Activated naive CD4-positive, alpha-beta T cell treated with anti-CD3 and anti-CD28 coated beads for 36 hours (primary cell): Measurements from ENCODE around the gene BOD1L1. TPM values are rescaled to one million over a fixed set of nuclear protein-coding genes. Genes with fewer than 3 reads are reported as not detected.

ENCODE experiments used
- CTCF ChIA-PET: fragments of 350-600 bp; sonication (Branson Sonifier 250); formaldehyde crosslinking; loops from one replicate; lab custom pipeline; 2021; ENCODE audit warnings: antibody characterized with exemption; lab: Charles Lee
- DNase-seq: peaks from one replicate; pipeline ENCODE4 v3.0.0-alpha.2; 2020
- H3K27ac Mint-ChIP-seq: one replicate; pipeline ENCODE4 v1.8.0; 2021; ENCODE audit warnings: mild to moderate bottlenecking, mixed read lengths
- H3K27me3 Mint-ChIP-seq: one replicate; pipeline ENCODE4 v1.8.0; 2021; ENCODE audit warnings: low read depth, mixed read lengths
- H3K36me3 Mint-ChIP-seq: one replicate; pipeline ENCODE4 v1.8.0; 2021; ENCODE audit warnings: low read depth, mixed read lengths
- H3K4me1 Mint-ChIP-seq: one replicate; pipeline ENCODE4 v1.8.0; 2021; ENCODE audit warnings: low read depth, mixed read lengths
- H3K4me3 Mint-ChIP-seq: one replicate; pipeline ENCODE4 v1.8.0; 2021; ENCODE audit warnings: mild to moderate bottlenecking, moderate library complexity, mixed read lengths
- H3K9me3 Mint-ChIP-seq: one replicate; pipeline ENCODE4 v1.8.0; 2021; ENCODE audit warnings: mixed read lengths
- intact Hi-C: fragments of 100-400 bp; cut with micrococcal nuclease; formaldehyde crosslinking; loops from one replicate; pipeline ENCODE4 v1.15.1; 2023
- total RNA-seq, 2 experiments: library from RNA; stranded (reverse); gene quantifications; one replicate each; pipeline ENCODE4 v1.2.3, GENCODE V29; 2021

Gene BOD1L1
- total RNA-seq, 2 experiments from 2014 or later = 24.2 to 24.3 TPM

- intact Hi-C loops = loop anchor here (1.0 to 10.0 kb wide), 2 partner anchors 14 to 347 kb away; no protein-coding TSS in a partner anchor
- peaks cover 60% of the 10 kb centered on the region for H3K4me1 Mint-ChIP-seq
- H3K27ac Mint-ChIP-seq = no peak overlapping the region
Observed at GRCh38 chr4:13541720-13542576, 85.6 kb downstream of the BOD1L1 start.

GRCh38 chr4:13541176-13541604 is 86.3 kb downstream of the BOD1L1 start:
- peaks cover 53% of the 10 kb centered on the region for H3K4me1 Mint-ChIP-seq
- intact Hi-C loops = loop anchor here (1.0 to 10.0 kb wide), 2 partner anchors 13 to 346 kb away; no protein-coding TSS in a partner anchor

More at GRCh38 chr4:13541720-13542576, 85.6 kb downstream of the BOD1L1 start:
- Mint-ChIP-seq H3K4me3 (peak overlapping the region; percentile 42), H3K27me3 (peaks cover 81% of the 10 kb centered on the region), H3K36me3 (peaks cover 3% of the 10 kb centered on the region), H3K9me3 (no peaks in the 10 kb centered on the region)
- peak; percentile 48 for DNase-seq
- CTCF ChIA-PET = interaction anchor here (1.1 to 2.4 kb wide), 5 partner anchors 12 to 45 kb away, joined by 3 to 13 read pairs (median 4); no protein-coding TSS in a partner anchor

GRCh38 chr4:13540446-13541175 is 86.9 kb downstream of the BOD1L1 start:
- no peak for DNase-seq
- H3K4me1 Mint-ChIP-seq = peaks cover 50% of the 10 kb centered on the region
- intact Hi-C loops = loop anchor here (1.0 to 10.0 kb wide), 2 partner anchors 12 to 346 kb away; no protein-coding TSS in a partner anchor
- H3K4me3 Mint-ChIP-seq = no peak overlapping the region
- H3K36me3 Mint-ChIP-seq = peaks cover 5% of the 10 kb centered on the region
- no peaks in the 10 kb centered on the region for H3K9me3 Mint-ChIP-seq
- no peak overlapping the region for H3K27ac Mint-ChIP-seq
- CTCF ChIA-PET = interaction anchor here (1.0 to 2.4 kb wide), 5 partner anchors 14 to 92 kb away, joined by 3 to 13 read pairs (median 3); no protein-coding TSS in a partner anchor
- H3K27me3 Mint-ChIP-seq = peaks cover 83% of the 10 kb centered on the region

More at GRCh38 chr4:13541176-13541604, 86.3 kb downstream of the BOD1L1 start:
- Mint-ChIP-seq H3K4me3 (no peak overlapping the region), H3K9me3 (no peaks in the 10 kb centered on the region), H3K36me3 (peaks cover 5% of the 10 kb centered on the region), H3K27ac (no peak overlapping the region), H3K27me3 (peaks cover 81% of the 10 kb centered on the region)
- DNase-seq = no peak
- CTCF ChIA-PET = interaction anchor here (1.0 to 2.4 kb wide), 6 partner anchors 11 to 93 kb away, joined by 3 to 13 read pairs (median 3); no protein-coding TSS in a partner anchor

GRCh38 chr4:13539619-13540445 is 87.7 kb downstream of the BOD1L1 start:
- Mint-ChIP-seq H3K4me3 (no peak overlapping the region), H3K27ac (no peak overlapping the region), H3K27me3 (peaks cover 84% of the 10 kb centered on the region), H3K36me3 (peaks cover 5% of the 10 kb centered on the region), H3K4me1 (peaks cover 44% of the 10 kb centered on the region), H3K9me3 (no peaks in the 10 kb centered on the region)
- intact Hi-C loops = loop anchor here (1.0 to 10.0 kb wide), 2 partner anchors 7 to 345 kb away; no protein-coding TSS in a partner anchor
- CTCF ChIA-PET = interaction anchor here (0.8 to 2.4 kb wide), 4 partner anchors 13 to 108 kb away, joined by 3 to 13 read pairs (median 3); no protein-coding TSS in a partner anchor
- DNase-seq = no peak

- DNase-seq = no peak
- CTCF ChIA-PET = interaction anchor here (0.8 kb wide), 1 partner anchor 108 kb away, joined by 3 read pairs; no protein-coding TSS in a partner anchor
- peaks cover 91% of the 10 kb centered on the region for H3K27me3 Mint-ChIP-seq
- H3K27ac Mint-ChIP-seq = no peak overlapping the region
- H3K9me3 Mint-ChIP-seq = no peaks in the 10 kb centered on the region
- peaks cover 44% of the 10 kb centered on the region for H3K4me1 Mint-ChIP-seq
- H3K36me3 Mint-ChIP-seq = peaks cover 5% of the 10 kb centered on the region
- no peak overlapping the region for H3K4me3 Mint-ChIP-seq
- intact Hi-C loops = loop anchor here (1.0 kb wide), 1 partner anchor 8 kb away; no protein-coding TSS in a partner anchor
Observed at GRCh38 chr4:13539047-13539618, 88.4 kb downstream of the BOD1L1 start.

- H3K9me3 Mint-ChIP-seq = no peaks in the 10 kb centered on the region
- H3K4me3 Mint-ChIP-seq = peak overlapping the region; percentile 3
- peaks cover 95% of the 10 kb centered on the region for H3K27me3 Mint-ChIP-seq
- intact Hi-C loops = no loop called here
- no peak overlapping the region for H3K27ac Mint-ChIP-seq
- CTCF ChIA-PET = no interaction called here
- no peak for DNase-seq
- H3K4me1 Mint-ChIP-seq = peaks cover 44% of the 10 kb centered on the region
- peaks cover 5% of the 10 kb centered on the region for H3K36me3 Mint-ChIP-seq
Observed at GRCh38 chr4:13538427-13538973, 89.0 kb downstream of the BOD1L1 start.

GRCh38 chr4:13537832-13538177 is 89.7 kb downstream of the BOD1L1 start:
- intact Hi-C loops = no loop called here

GRCh38 chr4:13537011-13537831 is 90.3 kb downstream of the BOD1L1 start:
- CTCF ChIA-PET = interaction anchor here (0.8 to 1.2 kb wide), 2 partner anchors 11 to 15 kb away, joined by 3 read pairs; no protein-coding TSS in a partner anchor
- Mint-ChIP-seq H3K4me1 (peaks cover 34% of the 10 kb centered on the region), H3K36me3 (peaks cover 5% of the 10 kb centered on the region), H3K4me3 (no peak overlapping the region), H3K9me3 (no peaks in the 10 kb centered on the region), H3K27me3 (peaks cover 90% of the 10 kb centered on the region), H3K27ac (no peak overlapping the region)
- intact Hi-C loops = no loop called here
- DNase-seq = peak; percentile 41

More at GRCh38 chr4:13537832-13538177, 89.7 kb downstream of the BOD1L1 start:
- Mint-ChIP-seq H3K4me1 (peaks cover 39% of the 10 kb centered on the region), H3K27ac (no peak overlapping the region), H3K36me3 (peaks cover 5% of the 10 kb centered on the region), H3K9me3 (no peaks in the 10 kb centered on the region), H3K27me3 (peaks cover 89% of the 10 kb centered on the region), H3K4me3 (no peak overlapping the region)
- no peak for DNase-seq
- CTCF ChIA-PET = interaction anchor here (1.2 kb wide), 1 partner anchor 11 kb away, joined by 3 read pairs; no protein-coding TSS in a partner anchor

GRCh38 chr4:13536607-13537006 is 90.9 kb downstream of the BOD1L1 start:
- peaks cover 90% of the 10 kb centered on the region for H3K27me3 Mint-ChIP-seq
- no peak overlapping the region for H3K4me3 Mint-ChIP-seq
- peaks cover 31% of the 10 kb centered on the region for H3K4me1 Mint-ChIP-seq
- H3K36me3 Mint-ChIP-seq = peaks cover 5% of the 10 kb centered on the region
- H3K27ac Mint-ChIP-seq = no peak overlapping the region
- CTCF ChIA-PET = interaction anchor here (0.8 to 1.2 kb wide), 2 partner anchors 12 to 15 kb away, joined by 3 read pairs; no protein-coding TSS in a partner anchor
- no peak for DNase-seq
- intact Hi-C loops = no loop called here
- H3K9me3 Mint-ChIP-seq = no peaks in the 10 kb centered on the region

GRCh38 chr4:13535708-13536361 is 91.7 kb downstream of the BOD1L1 start:
- Mint-ChIP-seq H3K9me3 (no peaks in the 10 kb centered on the region), H3K4me1 (peaks cover 33% of the 10 kb centered on the region), H3K36me3 (peaks cover 5% of the 10 kb centered on the region), H3K27me3 (peaks cover 91% of the 10 kb centered on the region), H3K27ac (no peak overlapping the region), H3K4me3 (no peak overlapping the region)
- no peak for DNase-seq
- CTCF ChIA-PET = no interaction called here
- intact Hi-C loops = no loop called here
